H1 (cell line): Measurements from ENCODE around the gene CDCA3. TPM values are rescaled to one million over a fixed set of nuclear protein-coding genes. Genes with fewer than 3 reads are reported as not detected.

Source experiments
- CTBP2 ChIP-seq: IDR thresholded peaks from 2 replicates; pipeline ENCODE4 v1.7.0; 2011; ENCODE audit warnings: borderline replicate concordance, mild to moderate bottlenecking, moderate library complexity, mixed read lengths, low read length; ENCODE audit not compliant: insufficient read depth, insufficient read length
- CTCF ChIP-seq, 3 experiments: IDR thresholded peaks; 1 replicate in 2 of 3; 2 replicates in 1 of 3; pipeline versions ENCODE4 v1.5.1 to v1.6.1; 2011; ENCODE audit warnings: low read length in 3 of 3, mild to moderate bottlenecking in 3 of 3, inconsistent platforms in 2 of 3, low read depth in 1 of 3, moderate library complexity in 1 of 3; ENCODE audit not compliant: insufficient read depth in 1 of 3; ENCODE audit errors: control extremely low read depth in 1 of 3
- HDAC2 ChIP-seq, 2 experiments: fragments of 300-600 bp in 1 of 2; sonication (generic) in 1 of 2; IDR thresholded peaks; 2 replicates each; pipeline ENCODE4 v1.6.1; 2011 to 2012; ENCODE audit warnings: low read depth in 2 of 2, low read length in 2 of 2, mild to moderate bottlenecking in 2 of 2, moderate library complexity in 2 of 2, borderline replicate concordance in 1 of 2, inconsistent platforms in 1 of 2
- NANOG ChIP-seq: IDR thresholded peaks from 2 replicates; pipeline ENCODE4 v1.6.1; 2011; ENCODE audit warnings: low read length, low read depth, mild to moderate bottlenecking, inconsistent platforms; ENCODE audit not compliant: insufficient read depth, poor library complexity, severe bottlenecking
- NRF1 ChIP-seq: IDR thresholded peaks from 2 replicates; pipeline ENCODE4 v1.6.1; 2011; ENCODE audit warnings: mild to moderate bottlenecking, low read depth, low read length, improper control_type of control experiment
- POLR2A ChIP-seq, 2 experiments: IDR thresholded peaks; 1 replicate in 1 of 2; 2 replicates in 1 of 2; pipeline ENCODE4 v1.6.1; 2011; ENCODE audit warnings: low read depth in 2 of 2, low read length in 2 of 2, mild to moderate bottlenecking in 2 of 2; ENCODE audit errors: control extremely low read depth in 1 of 2
- POLR2AphosphoS5 ChIP-seq: IDR thresholded peaks from 2 replicates; pipeline ENCODE4 v1.6.1; 2011; ENCODE audit warnings: low read depth, low read length
- RBBP5 ChIP-seq: IDR thresholded peaks from 2 replicates; pipeline ENCODE4 v1.7.1; 2012; ENCODE audit warnings: low read depth, mild to moderate bottlenecking, inconsistent platforms, low read length, moderate library complexity, borderline replicate concordance
- SIN3A ChIP-seq, 2 experiments: IDR thresholded peaks in 1 of 2; conservative IDR thresholded peaks in 1 of 2; 2 replicates each; pipeline ENCODE4 v1.6.1; 2011 to 2012; ENCODE audit warnings: low read length in 2 of 2, improper control_type of control experiment in 1 of 2, low read depth in 1 of 2, mild to moderate bottlenecking in 1 of 2
- TAF7 ChIP-seq: optimal IDR thresholded peaks from 2 replicates; pipeline ENCODE3; 2011; ENCODE audit warnings: low read depth, mild to moderate bottlenecking, inconsistent platforms, low read length, moderate library complexity, borderline replicate concordance
- TEAD4 ChIP-seq: IDR thresholded peaks from 2 replicates; pipeline ENCODE4 v1.6.1; 2012; ENCODE audit warnings: low read depth, low read length, inconsistent platforms, mixed read lengths
- polyA plus RNA-seq, 7 experiments: library from polyadenylated mRNA; depleted of rRNA in 3 of 7; stranded (reverse) in 5 of 7; unstranded in 2 of 7; fragments of >200 nt in 5 of 7; fragments of 200-250 nt in 2 of 7; gene quantifications; 1 replicate in 5 of 7; 2 replicates in 1 of 7; 4 replicates in 1 of 7; pipeline versions ENCODE4 v1.2.1 to v1.2.3, GENCODE V29; 2011 to 2013; ENCODE audit warnings: missing spikeins in 2 of 7, mixed read lengths in 2 of 7
- total RNA-seq: library from RNA; stranded (reverse); fragmentation: NEBNext Ultra II Directional; extraction: Animal tissue kit (Norgen Biotek cat#: 25700); gene quantifications from 2 replicates; pipeline ENCODE4 v1.2.1, GENCODE V29; 2021

CDCA3 gene
- total and polyA plus RNA-seq, 2 of the 8 experiments (the other 6 are each of a cell fraction or from before 2014, with no cell fraction given), result 47.7 to 71.2 TPM

GRCh38 chr12:6872073-6873048 lies 21.3 kb upstream of the CDCA3 start (continued):
- no peak for TF ChIP-seq NANOG
- TF ChIP-seq POLR2AphosphoS5, result peak; percentile 76; the same call in 1 of the 2 replicates
- peak; percentile 69 for TF ChIP-seq CTBP2
- TF ChIP-seq NRF1, result no peak
- no peak for TF ChIP-seq RBBP5
- peak in 1 of 2 experiments; percentile 7; a peak in 1 of 3 replicates for TF ChIP-seq POLR2A (IDR thresholded peaks at IDR 0.05; ENCODE audit: control extremely low read depth in 1 of 2, low read depth in 2 of 2, low read length in 2 of 2)
- peak; percentile 63 to 75; a peak in 2 of 4 replicates for TF ChIP-seq HDAC2 (IDR thresholded peaks at IDR 0.05; ENCODE audit: borderline replicate concordance in 1 of 2, low read depth in 2 of 2, low read length in 2 of 2)
- TF ChIP-seq TEAD4, result peak; percentile 42; the same call in 1 of the 2 replicates
- TF ChIP-seq TAF7, result peak; percentile 31
- peak in 2 of 3 experiments; percentile 93 to 98; a peak in 3 of 4 replicates for TF ChIP-seq CTCF (IDR thresholded peaks at IDR 0.05; ENCODE audit: control extremely low read depth in 1 of 3, insufficient read depth in 1 of 3, low read depth in 1 of 3, low read length in 3 of 3)
- TF ChIP-seq SIN3A (conservative IDR thresholded peaks at IDR 0.05 in 1 of 2, IDR thresholded peaks at IDR 0.05 in 1 of 2; ENCODE audit: low read depth in 1 of 2, low read length in 2 of 2), result peak; percentile 93 to 94; a peak in 3 of 4 replicates
